ENCODE measurements around the gene TRNAU1AP.
"Not testable (repeated sequence)": the region's sequence is repeated elsewhere in the genome, so short reads cannot be mapped to it uniquely, and the experiment has no call there.

The TRNAU1AP gene

GRCh38 chr1:28522537-28522936, 30.3 kb upstream of the TRNAU1AP start:
- DNase-seq = not testable (repeated sequence)

DNA sequence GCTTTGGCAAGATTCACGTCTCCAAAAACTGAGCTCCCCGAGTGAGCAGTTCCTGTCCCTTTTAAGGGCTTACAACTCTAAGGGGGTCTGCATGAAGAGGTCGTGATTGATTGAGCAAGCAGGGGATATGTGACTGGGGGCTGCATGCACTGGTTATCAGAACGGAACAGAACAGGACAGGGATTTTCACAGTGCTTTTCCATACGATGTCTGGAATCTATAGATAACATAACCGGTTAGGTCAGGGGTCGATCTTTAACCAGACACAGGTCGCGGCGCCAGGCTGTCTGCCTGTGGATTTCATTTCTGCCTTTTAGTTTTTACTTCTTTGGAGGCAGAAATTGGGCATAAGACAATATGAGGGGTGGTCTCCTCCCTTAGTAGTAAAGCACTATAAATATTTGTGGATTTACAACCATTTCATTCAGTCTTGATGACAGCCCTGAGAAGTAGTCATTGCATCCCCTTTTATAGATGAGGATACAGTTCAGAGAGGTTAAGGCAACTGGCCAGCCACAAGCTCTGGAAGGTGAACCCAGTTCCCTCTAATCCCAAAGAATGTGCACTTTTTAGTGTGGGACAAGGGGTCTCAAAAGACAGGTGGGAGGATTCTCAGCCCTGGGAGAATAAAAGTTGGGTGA, 27.8 kb upstream of the TRNAU1AP start:
- DNase-seq = not testable (repeated sequence)

GRCh38 chr1:28526886-28527285, 26.0 kb upstream of the TRNAU1AP start:
- DNase-seq = no peak

GRCh38 chr1:28530456-28530855, 22.4 kb upstream of the TRNAU1AP start:
- DNase-seq = no peak

- DNase-seq = no peak
Measured at GRCh38 chr1:28534671-28535070, 18.2 kb upstream of the TRNAU1AP start.

- no peak for DNase-seq
Measured at GRCh38 chr1:28535180-28535579, 17.7 kb upstream of the TRNAU1AP start.

- DNase-seq = no peak
Measured at GRCh38 chr1:28537457-28538199, 15.3 kb upstream of the TRNAU1AP start.

GRCh38 chr1:28538286-28538685, 14.6 kb upstream of the TRNAU1AP start:
- no peak for DNase-seq

DNA sequence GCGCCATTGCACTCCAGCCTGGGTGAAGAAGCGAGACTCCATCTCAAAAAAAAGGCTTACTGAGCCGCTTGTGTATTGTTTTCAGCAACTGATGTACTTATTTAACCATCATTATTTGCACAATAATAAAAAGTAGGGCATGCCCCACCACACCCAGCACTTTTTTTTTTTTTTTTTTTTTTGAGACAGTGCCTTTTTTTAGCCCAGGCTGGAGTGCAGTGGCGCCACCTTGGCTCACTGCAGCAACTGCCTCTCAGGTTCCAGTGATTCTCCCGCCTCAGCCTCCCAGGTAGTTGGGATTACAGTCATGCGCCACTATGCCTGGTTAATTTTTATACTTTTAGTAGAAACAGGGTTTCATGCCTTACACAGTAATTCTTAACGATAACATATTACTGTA, 12.2 kb upstream of the TRNAU1AP start:
- DNase-seq = no peak

GRCh38 chr1:28541414-28542015, 11.4 kb upstream of the TRNAU1AP start:
- not testable (repeated sequence) for DNase-seq

DNA sequence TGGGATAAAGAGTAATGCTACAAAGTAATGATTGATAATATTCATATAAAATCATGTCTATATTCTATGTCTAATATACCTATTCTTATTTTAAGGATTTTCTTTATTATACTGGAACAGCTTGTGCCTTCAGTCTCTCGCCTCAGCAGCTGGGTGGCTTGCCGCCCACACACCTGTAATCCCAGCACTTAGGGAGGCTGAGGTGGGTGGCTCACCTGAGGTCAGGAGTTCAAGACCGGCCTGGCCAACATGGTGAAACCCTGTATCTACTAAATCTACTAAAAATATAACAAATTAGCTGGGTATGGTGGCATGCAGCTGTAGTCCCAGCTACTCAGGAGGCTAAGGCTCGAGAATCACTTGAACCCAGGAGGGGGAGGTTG, 7.6 kb upstream of the TRNAU1AP start:
- no peak for DNase-seq

DNA sequence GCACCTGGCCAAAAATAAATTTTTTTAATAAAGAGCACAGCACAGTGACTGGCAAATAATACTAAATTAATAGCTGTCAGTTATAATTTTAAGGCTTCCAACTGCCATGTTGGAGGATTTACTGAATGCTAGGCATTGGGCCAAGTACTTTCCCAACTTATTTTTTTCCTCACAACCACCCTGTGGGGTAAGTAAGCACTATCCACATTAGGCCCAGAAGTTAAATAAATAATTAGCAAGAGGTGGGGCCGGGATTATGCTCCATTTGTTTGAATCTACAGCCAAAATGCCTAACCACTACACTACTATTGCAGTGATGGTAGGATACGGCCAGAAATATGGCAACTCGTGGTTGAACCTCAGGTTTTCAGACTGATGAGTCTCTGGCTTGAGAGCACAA, 4.6 kb upstream of the TRNAU1AP start:
- DNase-seq = no peak

DNA sequence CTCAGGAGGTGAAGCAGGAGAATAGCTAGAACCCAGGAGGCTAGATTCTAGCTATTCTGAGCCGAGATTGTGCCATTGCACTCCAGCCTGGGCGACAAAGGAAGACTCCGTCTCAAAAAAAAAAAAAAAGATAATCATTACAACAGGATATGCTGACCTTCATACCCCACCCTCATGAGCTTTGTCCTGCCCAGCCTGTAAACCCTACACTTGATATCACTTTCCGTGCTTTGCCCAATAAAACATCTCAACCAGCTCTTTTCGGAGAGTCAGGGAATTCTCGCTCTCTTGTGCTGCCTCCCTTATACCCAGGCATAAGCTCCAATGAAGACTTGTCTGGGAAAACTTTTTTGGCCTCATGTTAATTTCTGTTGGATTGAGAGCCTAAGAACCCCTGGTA, 1.5 kb upstream of the TRNAU1AP start:
- no peak for DNase-seq

GRCh38 chr1:28560886-28561285, 8.0 kb downstream of the TRNAU1AP start:
- no peak for DNase-seq

DNA sequence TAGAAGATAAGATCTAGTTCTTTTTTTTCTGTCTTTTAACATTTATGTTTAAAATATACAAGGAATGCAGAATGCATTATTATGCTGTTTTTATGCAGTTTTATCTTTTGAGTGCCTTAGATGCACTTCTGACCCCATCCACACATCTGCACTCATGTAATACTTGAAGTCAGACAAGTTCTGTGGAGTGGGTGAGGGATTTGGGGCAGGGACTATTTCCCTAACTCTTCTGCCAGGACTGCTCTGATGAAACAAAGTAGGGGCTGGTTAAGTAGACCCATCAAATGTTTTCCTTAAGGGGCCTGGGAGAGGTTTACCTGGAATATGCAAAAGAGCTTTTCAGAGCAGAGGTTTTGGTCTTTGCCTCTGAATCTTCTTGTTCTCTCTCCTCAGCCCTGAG, 11.4 kb downstream of the TRNAU1AP start:
- DNase-seq = no peak

GRCh38 chr1:28565040-28565439, 12.2 kb downstream of the TRNAU1AP start:
- no peak for DNase-seq

DNA sequence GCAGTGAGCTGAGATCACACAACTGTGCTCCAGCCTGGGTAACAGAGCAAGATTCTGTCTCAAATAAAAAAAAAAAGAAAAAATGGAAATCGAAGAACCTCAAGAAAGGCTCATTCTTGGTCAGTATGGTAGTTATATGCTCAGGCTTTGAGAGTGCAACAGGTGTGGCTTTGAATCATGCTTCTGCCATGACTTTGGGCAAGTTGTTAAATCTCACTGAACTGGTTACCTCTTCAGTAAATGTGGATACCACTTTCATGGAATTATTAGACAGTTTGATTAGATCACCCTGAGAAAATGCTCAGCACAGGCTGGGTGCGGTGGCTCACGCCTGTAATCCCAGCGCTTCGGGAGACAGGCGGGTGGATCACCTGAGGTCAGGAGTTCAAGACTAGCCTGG, 12.8 kb downstream of the TRNAU1AP start:
- no peak for DNase-seq

DNA sequence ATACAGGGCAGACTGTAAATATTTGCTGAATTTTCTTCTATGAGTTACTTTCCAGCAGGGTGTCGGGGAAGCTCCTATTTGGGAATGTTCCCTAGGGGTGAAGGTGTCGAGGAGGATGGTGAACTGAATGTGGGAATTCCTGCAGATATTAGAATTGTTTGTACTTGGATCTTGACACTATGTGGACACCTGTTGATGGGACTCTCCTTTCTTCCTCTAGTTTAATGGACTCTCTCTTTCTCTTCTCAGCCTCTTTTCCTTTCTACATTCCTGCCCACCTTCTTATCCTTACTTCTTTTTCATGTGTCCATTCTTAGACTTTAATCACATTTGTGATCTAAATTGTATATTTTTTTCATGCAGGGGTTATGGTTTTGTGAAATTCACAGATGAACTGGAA, 14.0 kb downstream of the TRNAU1AP start:
- no peak for DNase-seq

DNA sequence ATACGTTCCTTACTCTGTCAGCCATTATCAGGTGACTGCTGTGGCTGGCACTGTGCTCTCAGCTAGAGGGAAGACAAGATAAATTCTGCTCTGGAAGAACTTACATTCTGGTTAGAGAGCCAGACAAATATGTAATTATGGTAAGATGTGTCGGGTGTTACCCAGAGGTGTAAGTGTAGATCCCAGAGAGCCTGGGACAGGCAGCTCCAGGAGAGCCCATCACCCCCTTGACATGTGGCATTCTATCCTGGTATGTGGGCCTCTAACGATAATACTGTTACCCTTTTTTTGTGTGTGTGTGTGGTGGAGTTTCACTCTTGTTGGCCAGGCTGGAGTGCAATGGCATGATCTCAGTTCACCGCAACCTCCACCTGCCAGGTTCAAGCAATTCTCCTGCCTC, 19.0 kb downstream of the TRNAU1AP start:
- DNase-seq = no peak

DNA sequence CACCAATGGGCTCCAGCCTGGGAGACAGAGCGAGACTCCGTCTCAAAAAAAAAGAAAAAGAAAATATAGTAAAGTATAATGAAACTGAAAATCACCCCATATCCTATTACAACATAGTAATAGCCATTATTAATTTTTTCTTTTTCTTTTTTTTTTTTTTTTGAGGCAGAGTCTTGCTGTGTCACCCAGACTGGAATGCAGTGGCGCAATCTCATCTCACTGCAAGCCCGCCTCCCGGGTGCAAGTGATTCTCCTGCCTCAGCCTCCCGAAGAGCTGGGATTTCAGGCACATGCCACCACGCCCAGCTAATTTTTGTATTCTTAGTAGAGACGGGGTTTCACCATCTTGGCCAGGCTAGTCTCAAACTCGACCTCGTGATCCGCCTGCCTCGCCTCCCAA, 20.0 kb downstream of the TRNAU1AP start:
- DNase-seq = not testable (repeated sequence)

DNA sequence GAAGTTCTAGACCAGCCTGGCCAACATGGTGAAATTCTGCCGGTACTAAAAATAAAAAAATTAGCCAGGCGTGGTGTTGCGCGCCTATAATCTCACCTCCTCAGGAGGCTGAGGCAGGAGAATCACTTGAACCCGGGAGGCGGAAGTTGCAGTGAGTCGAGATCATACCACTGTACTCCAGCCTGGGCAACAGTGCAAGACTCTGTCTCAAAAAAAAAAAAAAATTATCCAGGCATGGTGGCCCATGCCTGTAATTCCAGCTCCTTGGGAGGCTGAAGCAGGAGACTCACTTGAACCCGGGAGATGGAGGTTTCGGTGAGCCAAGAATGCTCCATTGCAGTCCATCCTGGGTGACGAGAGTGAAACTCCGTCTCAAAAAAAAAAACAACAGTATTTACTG, 20.7 kb downstream of the TRNAU1AP start:
- DNase-seq = no peak

DNA sequence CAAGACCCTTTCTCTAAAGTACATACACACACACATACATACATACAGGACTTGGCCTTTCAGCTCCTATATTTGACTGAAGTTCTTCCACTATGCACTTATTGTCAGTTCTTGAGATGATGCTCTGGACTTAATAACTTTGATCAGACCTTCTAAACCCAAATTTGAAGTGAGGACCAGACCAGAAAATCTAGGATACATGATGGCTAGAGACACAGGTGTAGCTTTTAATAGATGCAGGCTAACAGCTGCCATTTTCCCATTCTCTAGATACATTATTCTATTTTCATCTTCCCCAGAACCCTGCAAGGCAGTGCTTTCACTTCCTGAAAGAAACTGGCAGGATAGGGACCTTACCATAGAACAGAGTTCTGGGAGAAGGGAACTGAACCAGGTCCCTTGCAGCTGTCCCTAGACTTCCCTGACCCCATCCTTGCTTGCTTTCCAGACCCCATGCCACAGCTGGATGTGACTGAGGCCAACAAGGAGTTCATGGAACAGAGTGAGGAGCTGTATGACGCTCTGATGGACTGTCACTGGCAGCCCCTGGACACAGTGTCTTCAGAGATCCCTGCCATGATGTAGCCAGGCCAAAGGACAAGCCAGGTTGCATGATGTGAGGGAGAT, 24.3 kb downstream of the TRNAU1AP start:
- peak; percentile 17 for DNase-seq

DNA sequence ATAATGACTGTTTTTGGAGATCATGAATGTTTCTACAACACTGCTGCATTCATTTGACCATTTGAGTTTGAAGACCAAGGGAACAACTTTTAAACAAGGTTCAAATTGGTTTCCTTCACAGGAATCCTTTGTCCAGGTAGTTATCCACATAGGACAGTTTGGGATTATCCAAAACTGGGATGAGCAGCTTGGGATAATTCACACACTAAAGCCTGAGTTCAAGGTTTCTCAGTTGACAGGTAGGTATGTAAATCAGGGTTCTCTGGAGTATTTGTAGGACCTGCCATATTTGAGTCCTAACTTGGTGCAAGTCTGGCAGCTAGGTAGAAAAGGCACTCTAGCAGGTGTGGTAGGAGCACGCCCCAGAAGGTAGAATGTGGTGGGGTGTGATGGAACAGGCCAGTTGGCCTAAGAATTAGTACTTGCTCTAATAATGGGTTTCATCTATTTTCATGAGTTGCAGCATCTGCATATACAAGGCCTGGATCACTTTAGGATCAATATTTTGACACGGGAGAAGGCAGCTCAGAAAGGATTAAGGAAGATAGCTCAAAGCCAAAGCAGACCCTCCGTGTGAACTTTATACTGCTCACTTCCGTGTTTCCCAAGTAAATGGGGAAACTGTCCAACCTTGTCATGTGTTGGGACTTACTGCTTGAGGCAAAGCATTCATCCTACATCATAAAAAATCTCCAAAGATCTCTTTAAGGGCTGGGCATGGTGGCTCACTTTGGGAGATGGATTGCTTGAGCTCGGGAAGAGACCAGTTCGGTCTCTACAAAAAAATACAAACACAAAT, 25.1 kb downstream of the TRNAU1AP start:
- no peak for DNase-seq

Measured in activated CD4-positive, alpha-beta T cell treated with anti-CD3 and anti-CD28 coated beads for 48 hours (primary cell).